ENCODE measurements around the gene STX4. TPM values are rescaled to one million over a fixed set of nuclear protein-coding genes. Genes with fewer than 3 reads are reported as not detected.

Gene STX4
- polyA plus RNA-seq, 1 donor (not counting 4 experiments of a cell fraction or from before 2014, with no cell fraction given), result 43.6 TPM

GRCh38 chr16:31067342-31067741 is 34.0 kb downstream of the STX4 start:
- H3K79me2 ChIP-seq (ENCODE audit: control insufficient read depth, insufficient read depth, low read length), result peaks cover 71% of the 10 kb centered on the region
- no peaks in the 10 kb centered on the region for H3K27me3 ChIP-seq (ENCODE audit: control insufficient read depth, extremely low read depth, insufficient read depth, low read length)
- H3K36me3 ChIP-seq (ENCODE audit: control insufficient read depth in 2 of 2, extremely low read depth in 1 of 2, insufficient read depth in 2 of 2, low read length in 2 of 2), result peaks cover 0 to 5% of the 10 kb centered on the region in 2 experiments
- peaks cover 23% of the 10 kb centered on the region for H3K4me1 ChIP-seq (ENCODE audit: control insufficient read depth, extremely low read depth, insufficient read depth, low read length)
- no peak overlapping the region for H3K27ac ChIP-seq (ENCODE audit: control insufficient read depth, insufficient read depth, low read length)
- no peak overlapping the region for H2AFZ ChIP-seq (ENCODE audit: control insufficient read depth, low read length)
- no peak for TF ChIP-seq EZH2 (IDR thresholded peaks at IDR 0.05; ENCODE audit: low read length)
- no peak for TF ChIP-seq CTCF (optimal IDR thresholded peaks at IDR 0.05 in 1 of 3, IDR thresholded peaks at IDR 0.05 in 1 of 3, conservative IDR thresholded peaks at IDR 0.05 in 1 of 3; ENCODE audit: extremely low read depth in 1 of 3, insufficient read depth in 2 of 3, low read length in 3 of 3)
- no peaks in the 10 kb centered on the region for H3K9me1 ChIP-seq (ENCODE audit: control insufficient read depth, extremely low read depth, insufficient read depth, low read length)
- H3K9me3 ChIP-seq (ENCODE audit: control insufficient read depth, low read depth, low read length), result no peaks in the 10 kb centered on the region
- DNase-seq (ENCODE audit: low read depth, low spot score) (no peak), FAIRE-seq (no peak)
- H3K4me3 ChIP-seq (ENCODE audit: control insufficient read depth in 2 of 3, extremely low read depth in 1 of 3, insufficient read depth in 2 of 3, low read depth in 1 of 3, low read length in 3 of 3), result no peak overlapping the region
- dilution Hi-C loops (cut with MboI; ENCODE audit: extremely low pct_ligation_motif_present, low sequenced_read_pairs), result no loop called here
- no peaks in the 10 kb centered on the region for H4K20me1 ChIP-seq (ENCODE audit: control insufficient read depth, extremely low read depth, insufficient read depth, low read length)
- H3K9ac ChIP-seq (ENCODE audit: control insufficient read depth, extremely low read depth, insufficient read depth, low read length), result no peak overlapping the region
- no peak overlapping the region for H3K4me2 ChIP-seq (ENCODE audit: control insufficient read depth, extremely low read depth, insufficient read depth, low read depth, low read length)

GRCh38 chr16:31071861-31072260 is 38.5 kb downstream of the STX4 start:
- H3K9ac ChIP-seq (ENCODE audit: control insufficient read depth, extremely low read depth, insufficient read depth, low read length), result peak overlapping the region; percentile 92
- DNase-seq (ENCODE audit: low read depth, low spot score) (no peak), FAIRE-seq (no peak)
- H3K27me3 ChIP-seq (ENCODE audit: control insufficient read depth, extremely low read depth, insufficient read depth, low read length), result no peaks in the 10 kb centered on the region
- dilution Hi-C loops (cut with MboI; ENCODE audit: extremely low pct_ligation_motif_present, low sequenced_read_pairs), result no loop called here
- peaks cover 11% of the 10 kb centered on the region for H3K4me1 ChIP-seq (ENCODE audit: control insufficient read depth, extremely low read depth, insufficient read depth, low read length)
- no peaks in the 10 kb centered on the region for H3K9me1 ChIP-seq (ENCODE audit: control insufficient read depth, extremely low read depth, insufficient read depth, low read length)
- peak overlapping the region; percentile 82 to 94 (median 91) for H3K4me3 ChIP-seq (ENCODE audit: control insufficient read depth in 2 of 3, extremely low read depth in 1 of 3, insufficient read depth in 2 of 3, low read depth in 1 of 3, low read length in 3 of 3)
- no peaks in the 10 kb centered on the region for H4K20me1 ChIP-seq (ENCODE audit: control insufficient read depth, extremely low read depth, insufficient read depth, low read length)
- no peak overlapping the region for H2AFZ ChIP-seq (ENCODE audit: control insufficient read depth, low read length)
- TF ChIP-seq CTCF (optimal IDR thresholded peaks at IDR 0.05 in 1 of 3, IDR thresholded peaks at IDR 0.05 in 1 of 3, conservative IDR thresholded peaks at IDR 0.05 in 1 of 3; ENCODE audit: extremely low read depth in 1 of 3, insufficient read depth in 2 of 3, low read length in 3 of 3) (no peak), EZH2 (IDR thresholded peaks at IDR 0.05; ENCODE audit: low read length) (no peak)
- H3K27ac ChIP-seq (ENCODE audit: control insufficient read depth, insufficient read depth, low read length), result peak overlapping the region; percentile 84
- H3K79me2 ChIP-seq (ENCODE audit: control insufficient read depth, insufficient read depth, low read length), result peaks cover 72% of the 10 kb centered on the region
- H3K9me3 ChIP-seq (ENCODE audit: control insufficient read depth, low read depth, low read length), result no peaks in the 10 kb centered on the region
- peak overlapping the region; percentile 81 for H3K4me2 ChIP-seq (ENCODE audit: control insufficient read depth, extremely low read depth, insufficient read depth, low read depth, low read length)
- H3K36me3 ChIP-seq (ENCODE audit: control insufficient read depth in 2 of 2, extremely low read depth in 1 of 2, insufficient read depth in 2 of 2, low read length in 2 of 2), result peaks cover 2 to 7% of the 10 kb centered on the region in 2 experiments
